Gastrocnemius medialis (tissue), 4 donors: Measurements from ENCODE around the gene TNFRSF21. TPM values are rescaled to one million over a fixed set of nuclear protein-coding genes. Genes with fewer than 3 reads are reported as not detected.

Experiments used
- ATAC-seq, 2 donors: fragments of 150-250 bp; one replicate each; pipeline ENCODE4 v1.9.1; 2016
- DNase-seq, 2 donors: peaks; one replicate each; pipeline ENCODE4 v3.0.0-alpha.2; 2019
- H3K27ac ChIP-seq, 4 donors: fragments of 200-600 bp; sonication (generic); 1 replicate in 1 of 4; 2 replicates in 3 of 4; pipeline ENCODE4 v1.5.1; 2016 to 2018; ENCODE audit warnings: mild to moderate bottlenecking in 2 of 4, moderate library complexity in 1 of 4
- H3K27me3 ChIP-seq, 3 donors: fragments of 200-600 bp; sonication (generic) in 2 of 3; 1 replicate in 1 of 3; 2 replicates in 2 of 3; pipeline versions ENCODE4 v1.5.1 to v1.6.0; 2016 to 2019; ENCODE audit warnings: mild to moderate bottlenecking in 1 of 3, moderate library complexity in 1 of 3
- H3K36me3 ChIP-seq, 2 donors: fragments of 200-600 bp; sonication (generic) in 1 of 2; one replicate each; pipeline ENCODE4 v1.5.1; 2017 to 2018
- H3K4me1 ChIP-seq, 2 donors: fragments of 200-600 bp; sonication (generic) in 1 of 2; one replicate each; pipeline ENCODE4 v1.5.1; 2016 to 2017; ENCODE audit warnings: mild to moderate bottlenecking in 2 of 2
- H3K4me3 ChIP-seq, 4 donors: fragments of 200-600 bp; sonication (generic) in 3 of 4; 1 replicate in 1 of 4; 2 replicates in 3 of 4; pipeline ENCODE4 v1.5.1; 2016 to 2019; ENCODE audit warnings: mild to moderate bottlenecking in 2 of 4
- H3K9me3 ChIP-seq, 3 donors: fragments of 200-600 bp; sonication (generic) in 2 of 3; 1 replicate in 1 of 3; 2 replicates in 2 of 3; pipeline ENCODE4 v1.5.1; 2016 to 2019
- CTCF ChIP-seq, 5 experiments: fragments of 450-650 bp in 3 of 5; fragments of 200-600 bp in 2 of 5; sonication (generic) in 2 of 5; IDR thresholded peaks in 4 of 5; conservative IDR thresholded peaks in 1 of 5; 1 replicate in 4 of 5; 2 replicates in 1 of 5; pipeline ENCODE4 v1.5.1; 2016 to 2019; ENCODE audit warnings: antibody characterized with exemption in 5 of 5, mild to moderate bottlenecking in 3 of 5, moderate library complexity in 3 of 5
- POLR2A ChIP-seq, 2 donors: fragments of 450-650 bp; IDR thresholded peaks; one replicate each; pipeline ENCODE4 v1.6.1; 2017; ENCODE audit warnings: antibody characterized with exemption in 2 of 2, mild to moderate bottlenecking in 2 of 2, moderate library complexity in 2 of 2
- in situ Hi-C, 4 donors: fragments of 200-750 bp; cut with MboI; loops; one replicate each; pipeline versions ENCODE4 v1.15.0 to v1.8.0; 2017; ENCODE audit warnings: low sequenced_read_pairs in 4 of 4
- intact Hi-C: fragments of 100-400 bp; cut with DNase I; formaldehyde crosslinking; loops from one replicate; pipeline ENCODE4 v1.15.1; 2023; ENCODE audit warnings: low total_unique reads
- total RNA-seq, 4 donors: library from RNA; depleted of rRNA; stranded (reverse); fragments of >200 nt; gene quantifications; one replicate each; pipeline versions ENCODE4 v1.1.0 to v1.2.3, GENCODE V29; 2016

TNFRSF21 gene
- total RNA-seq, 4 donors from 2014 or later, result 2.8 to 5.3 (median 3.7) TPM

GRCh38 chr6:47196113-47196512, 113.6 kb downstream of the TNFRSF21 start:
- Histone ChIP-seq H3K27ac (no peak overlapping the region), H3K9me3 (no peaks in the 10 kb centered on the region), H3K36me3 (no peaks in the 10 kb centered on the region), H3K4me1 (no peaks in the 10 kb centered on the region), H3K4me3 (no peak overlapping the region), H3K27me3 (no peaks in the 10 kb centered on the region)
- in situ Hi-C loops (no loop called here), intact Hi-C loops (no loop called here)
- no peak for TF ChIP-seq CTCF (IDR thresholded peaks at IDR 0.05 in 4 of 5, conservative IDR thresholded peaks at IDR 0.05 in 1 of 5)
- TF ChIP-seq POLR2A (IDR thresholded peaks at IDR 0.05), result no peak
- ATAC-seq, result no peak
- no peak for DNase-seq

DNA sequence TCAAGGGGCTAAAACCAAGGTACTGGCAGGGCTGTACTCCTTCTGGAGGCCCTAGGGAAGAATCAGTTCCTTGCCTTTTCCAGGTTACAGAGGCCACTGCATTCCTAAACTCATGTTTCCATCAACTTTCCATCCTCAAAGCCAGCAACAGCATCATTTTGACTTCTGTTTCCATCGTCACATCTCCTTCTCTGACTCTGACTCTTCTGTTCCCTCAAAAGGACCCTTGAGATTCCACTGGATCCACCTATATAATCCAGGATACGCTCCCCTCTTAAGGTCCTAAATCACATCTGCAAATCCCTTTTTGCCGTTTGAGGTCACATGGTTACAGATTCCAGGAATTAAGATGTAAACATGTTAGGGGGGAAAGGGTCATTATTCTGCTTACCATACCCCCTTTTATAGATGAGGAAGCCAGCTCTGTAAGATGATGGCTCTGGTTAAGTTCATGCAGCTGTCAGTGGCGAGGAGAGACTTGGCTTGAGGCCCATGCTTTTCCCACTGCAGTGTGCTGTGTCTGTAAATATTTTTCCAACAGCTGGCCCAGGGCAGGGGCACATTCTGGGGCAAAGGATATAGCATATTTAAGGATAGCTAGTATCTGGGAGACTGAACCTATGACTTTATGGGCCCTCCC, 114.6 kb downstream of the TNFRSF21 start:
- no peaks in the 10 kb centered on the region for H3K27me3 ChIP-seq
- H3K9me3 ChIP-seq, result no peaks in the 10 kb centered on the region
- ATAC-seq (no peak), DNase-seq (no peak)
- H3K27ac ChIP-seq, result no peak overlapping the region
- in situ Hi-C loops (no loop called here), intact Hi-C loops (no loop called here)
- no peak overlapping the region for H3K4me3 ChIP-seq
- no peaks in the 10 kb centered on the region for H3K4me1 ChIP-seq
- no peaks in the 10 kb centered on the region for H3K36me3 ChIP-seq
- TF ChIP-seq POLR2A (IDR thresholded peaks at IDR 0.05) (no peak), CTCF (IDR thresholded peaks at IDR 0.05 in 4 of 5, conservative IDR thresholded peaks at IDR 0.05 in 1 of 5) (no peak)

DNA sequence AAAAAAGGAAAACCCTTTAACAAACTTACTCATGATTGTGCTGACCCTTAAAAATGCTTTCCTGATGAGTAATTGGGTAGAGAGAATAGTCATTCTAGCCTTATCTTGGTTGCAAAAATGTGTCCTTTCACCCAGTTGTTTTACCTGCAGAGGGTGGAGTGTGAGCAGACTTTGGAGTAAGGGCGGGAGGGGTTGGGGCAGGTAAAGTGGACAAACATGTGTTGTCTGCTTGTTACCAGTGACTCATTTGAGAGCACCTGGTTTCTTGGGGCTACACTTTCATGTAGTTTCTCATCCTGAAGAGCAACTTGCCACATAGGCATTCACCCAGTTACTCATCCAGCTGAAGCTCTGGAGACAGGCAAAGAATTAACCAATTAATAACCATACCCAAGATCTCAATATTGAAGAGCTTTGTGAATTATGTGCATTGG, 121.1 kb downstream of the TNFRSF21 start:
- Histone ChIP-seq H3K9me3 (no peaks in the 10 kb centered on the region), H3K36me3 (no peaks in the 10 kb centered on the region), H3K4me1 (no peaks in the 10 kb centered on the region), H3K27ac (no peak overlapping the region), H3K27me3 (no peaks in the 10 kb centered on the region), H3K4me3 (no peak overlapping the region)
- in situ Hi-C loops, result no loop called here
- ATAC-seq (no peak), DNase-seq (no peak)
- intact Hi-C loops, result no loop called here
- TF ChIP-seq POLR2A (IDR thresholded peaks at IDR 0.05) (no peak), CTCF (IDR thresholded peaks at IDR 0.05 in 4 of 5, conservative IDR thresholded peaks at IDR 0.05 in 1 of 5) (no peak)

DNA sequence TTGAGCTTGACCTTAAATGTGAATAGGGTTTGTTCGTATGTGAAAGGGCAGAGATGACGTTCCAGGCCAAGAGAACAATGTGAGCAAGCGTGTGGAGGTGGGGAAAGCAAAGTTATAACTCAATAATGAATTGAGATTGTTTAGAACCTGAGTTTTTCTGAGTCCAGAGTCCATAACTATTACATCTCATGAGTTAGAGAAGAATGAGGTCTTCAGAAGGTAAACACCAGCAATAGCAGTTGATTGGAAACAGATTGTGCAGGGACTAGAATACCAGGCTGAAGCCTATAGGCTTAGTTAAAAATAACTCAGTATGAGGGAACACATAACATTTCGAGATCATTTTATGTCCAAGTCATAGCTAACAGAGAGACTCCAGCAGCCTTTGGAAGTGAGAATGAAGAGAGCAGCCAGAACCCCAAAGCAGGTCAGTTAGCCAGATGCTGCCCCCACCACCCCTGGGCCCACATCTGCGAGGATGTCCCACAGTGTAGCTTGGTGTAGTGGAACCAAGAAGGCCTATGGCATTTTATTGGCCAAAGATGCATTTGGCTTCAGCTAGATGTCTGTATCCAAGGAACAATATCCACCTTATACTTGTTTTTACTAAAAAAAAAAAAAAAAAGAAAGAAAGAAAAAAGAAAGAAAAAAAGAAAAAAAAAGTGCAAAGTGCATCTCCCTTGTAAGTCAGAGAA, 121.7 kb downstream of the TNFRSF21 start:
- in situ Hi-C loops (no loop called here), intact Hi-C loops (no loop called here)
- Histone ChIP-seq H3K9me3 (no peaks in the 10 kb centered on the region), H3K4me1 (no peaks in the 10 kb centered on the region), H3K27me3 (no peaks in the 10 kb centered on the region), H3K4me3 (no peak overlapping the region), H3K27ac (no peak overlapping the region), H3K36me3 (no peaks in the 10 kb centered on the region)
- DNase-seq (no peak), ATAC-seq (no peak)
- TF ChIP-seq CTCF (IDR thresholded peaks at IDR 0.05 in 4 of 5, conservative IDR thresholded peaks at IDR 0.05 in 1 of 5) (no peak), POLR2A (IDR thresholded peaks at IDR 0.05) (no peak)
